Caco-2 (cell line): ENCODE results near the gene FCMR. TPM values are rescaled to one million over a fixed set of nuclear protein-coding genes. Genes with fewer than 3 reads are reported as not detected.
"Not testable (repeated sequence)": the region's sequence is repeated elsewhere in the genome, so short reads cannot be mapped to it uniquely, and the experiment has no call there.

Experiments used
- BruUV-seq: library from RNA; stranded (reverse); fragments of 400-500 nt; replicated peaks from 2 replicates; lab custom pipeline; 2021; lab: Mats Ljungman, UMichigan
- CTCF ChIA-PET: fragments of 300-600 bp; sonication (Branson Sonifier 250); formaldehyde crosslinking; loops from one replicate; lab custom pipeline; 2022; ENCODE audit warnings: antibody characterized with exemption; lab: Charles Lee
- POLR2A ChIA-PET: fragments of 300-600 bp; sonication (Branson Sonifier 250); formaldehyde crosslinking; loops from one replicate; lab custom pipeline; 2022; ENCODE audit warnings: antibody characterized with exemption; lab: Charles Lee
- DNase-seq, 2 experiments: peaks; one replicate each; pipeline versions ENCODE4 v3.0.0 to v3.0.0-alpha.2; 2020 to 2022
- H3K27me3 ChIP-seq: replicated peaks from 2 replicates; pipeline ENCODE4 v1.6.0; 2011; ENCODE audit warnings: low read length; ENCODE audit not compliant: control insufficient read depth, insufficient read depth
- H3K36me3 ChIP-seq: 2 replicates; pipeline ENCODE4 v1.5.1; 2011; ENCODE audit warnings: low read length; ENCODE audit not compliant: control insufficient read depth, insufficient read depth
- H3K4me1 ChIP-seq: fragments of 250-450 bp; sonication (Bioruptor Pico); 2 replicates; pipeline ENCODE4 v1.5.1; 2020; ENCODE audit warnings: mild to moderate bottlenecking
- H3K4me3 ChIP-seq: 2 replicates; pipeline ENCODE4 v1.5.1; 2011; ENCODE audit warnings: low read depth, mild to moderate bottlenecking, control low read depth, low read length
- H3K9me3 ChIP-seq: fragments of 250-450 bp; sonication (Bioruptor Pico); 2 replicates; pipeline ENCODE4 v1.5.1; 2020; ENCODE audit warnings: mild to moderate bottlenecking, moderate library complexity
- H3K27ac Mint-ChIP-seq: one replicate; pipeline ENCODE4 v1.8.0; 2022; ENCODE audit warnings: mixed read lengths; ENCODE audit not compliant: unreplicated experiment
- H3K27me3 Mint-ChIP-seq: one replicate; pipeline ENCODE4 v1.8.0; 2022; ENCODE audit warnings: mixed read lengths; ENCODE audit not compliant: insufficient read depth, unreplicated experiment
- H3K36me3 Mint-ChIP-seq: one replicate; pipeline ENCODE4 v1.8.0; 2022; ENCODE audit warnings: mild to moderate bottlenecking, mixed read lengths; ENCODE audit not compliant: insufficient read depth, unreplicated experiment
- H3K4me1 Mint-ChIP-seq: one replicate; pipeline ENCODE4 v1.8.0; 2022; ENCODE audit warnings: low read depth, mixed read lengths; ENCODE audit not compliant: unreplicated experiment
- H3K4me3 Mint-ChIP-seq: one replicate; pipeline ENCODE4 v1.8.0; 2022; ENCODE audit warnings: mild to moderate bottlenecking, moderate library complexity, mixed read lengths; ENCODE audit not compliant: unreplicated experiment
- H3K9me3 Mint-ChIP-seq: one replicate; pipeline ENCODE4 v1.8.0; 2022; ENCODE audit warnings: mixed read lengths; ENCODE audit not compliant: unreplicated experiment
- CTCF ChIP-seq, 2 experiments: fragments of 200-600 bp in 1 of 2; IDR thresholded peaks; 1 replicate in 1 of 2; 2 replicates in 1 of 2; pipeline versions ENCODE4 v1.5.1 to v1.8.0; 2011 to 2022; ENCODE audit warnings: antibody characterized with exemption in 1 of 2, control low read depth in 1 of 2, inconsistent platforms in 1 of 2, low read depth in 1 of 2, low read length in 1 of 2, mild to moderate bottlenecking in 1 of 2, moderate library complexity in 1 of 2; ENCODE audit not compliant: insufficient read depth in 1 of 2, severe bottlenecking in 1 of 2, unreplicated experiment in 1 of 2
- intact Hi-C: fragments of 100-400 bp; cut with micrococcal nuclease; formaldehyde crosslinking; loops from one replicate; pipeline ENCODE4 v1.10.0; 2022; ENCODE audit not compliant: unreplicated experiment
- total RNA-seq: library from RNA; stranded (reverse); gene quantifications from 2 replicates; pipeline ENCODE4 v1.2.3, GENCODE V29; 2022

The FCMR gene
- total RNA-seq, 1 experiment from 2014 or later = not detected

DNA sequence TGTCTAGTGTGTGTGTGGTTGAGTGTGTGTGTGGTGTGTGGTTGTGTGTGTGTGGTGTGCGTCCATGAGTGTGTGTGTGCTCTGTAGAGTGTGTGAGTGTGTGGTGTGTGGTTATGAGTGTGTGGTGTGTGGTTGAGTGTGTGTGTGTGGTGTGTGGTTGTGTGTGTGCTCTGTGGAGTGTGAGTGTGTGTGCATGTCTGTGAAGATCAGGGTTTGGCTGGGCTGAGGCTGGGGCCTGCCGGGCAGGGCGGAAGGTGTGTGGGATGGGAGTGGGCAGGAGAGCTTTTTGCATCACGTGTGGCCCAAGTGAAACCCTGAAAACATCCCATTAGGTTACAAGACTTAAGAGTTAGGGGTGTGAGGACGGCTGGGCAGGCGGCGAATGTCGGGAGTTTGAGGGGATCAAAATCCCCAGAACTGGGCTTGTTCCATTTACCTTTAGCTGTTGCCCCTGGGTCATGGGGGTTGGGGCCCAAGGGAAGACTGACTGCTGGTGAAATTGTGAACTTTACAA lies 2.9 kb upstream of the FCMR start:
- no peak overlapping the region for H3K27ac Mint-ChIP-seq
- Histone ChIP-seq H3K4me3 (no peak overlapping the region), H3K27me3 (no peaks in the 10 kb centered on the region), H3K9me3 (no peaks in the 10 kb centered on the region), H3K36me3 (no peaks in the 10 kb centered on the region), H3K4me1 (peaks cover 11% of the 10 kb centered on the region)
- intact Hi-C loops = loop anchor here (2.0 kb wide), 1 partner anchor 58 kb away; no protein-coding TSS in a partner anchor
- H3K9me3 Mint-ChIP-seq = no peaks in the 10 kb centered on the region
- ChIA-PET POLR2A (no interaction called here), CTCF (interaction anchor here (1.0 to 1.7 kb wide), 2 partner anchors 56 to 58 kb away, joined by 3 to 4 read pairs; no protein-coding TSS in a partner anchor)
- H3K4me3 Mint-ChIP-seq = no peak overlapping the region
- DNase-seq = no peak
- no peak for TF ChIP-seq CTCF (IDR thresholded peaks at IDR 0.05; ENCODE audit: insufficient read depth in 1 of 2, low read depth in 1 of 2, low read length in 1 of 2, severe bottlenecking in 1 of 2, unreplicated experiment in 1 of 2)
- no peaks in the 10 kb centered on the region for H3K36me3 Mint-ChIP-seq
- H3K4me1 Mint-ChIP-seq = no peaks in the 10 kb centered on the region
- H3K27me3 Mint-ChIP-seq = no peaks in the 10 kb centered on the region
- BruUV-seq = no TSS peak

GRCh38 chr1:206923961-206924557 lies 2.3 kb upstream of the FCMR start:
- H3K4me1 Mint-ChIP-seq, H3K27me3 ChIP-seq, H3K4me3 ChIP-seq, BruUV-seq, DNase-seq, POLR2A ChIA-PET, H3K36me3 Mint-ChIP-seq, H3K9me3 ChIP-seq, H3K36me3 ChIP-seq, H3K4me3 Mint-ChIP-seq, H3K27me3 Mint-ChIP-seq, H3K27ac Mint-ChIP-seq, H3K9me3 Mint-ChIP-seq, CTCF ChIA-PET: not testable (repeated sequence)
- intact Hi-C loops = loop anchor here (2.0 kb wide), 1 partner anchor 59 kb away; no protein-coding TSS in a partner anchor
- H3K4me1 ChIP-seq = peaks cover 11% of the 10 kb centered on the region

DNA sequence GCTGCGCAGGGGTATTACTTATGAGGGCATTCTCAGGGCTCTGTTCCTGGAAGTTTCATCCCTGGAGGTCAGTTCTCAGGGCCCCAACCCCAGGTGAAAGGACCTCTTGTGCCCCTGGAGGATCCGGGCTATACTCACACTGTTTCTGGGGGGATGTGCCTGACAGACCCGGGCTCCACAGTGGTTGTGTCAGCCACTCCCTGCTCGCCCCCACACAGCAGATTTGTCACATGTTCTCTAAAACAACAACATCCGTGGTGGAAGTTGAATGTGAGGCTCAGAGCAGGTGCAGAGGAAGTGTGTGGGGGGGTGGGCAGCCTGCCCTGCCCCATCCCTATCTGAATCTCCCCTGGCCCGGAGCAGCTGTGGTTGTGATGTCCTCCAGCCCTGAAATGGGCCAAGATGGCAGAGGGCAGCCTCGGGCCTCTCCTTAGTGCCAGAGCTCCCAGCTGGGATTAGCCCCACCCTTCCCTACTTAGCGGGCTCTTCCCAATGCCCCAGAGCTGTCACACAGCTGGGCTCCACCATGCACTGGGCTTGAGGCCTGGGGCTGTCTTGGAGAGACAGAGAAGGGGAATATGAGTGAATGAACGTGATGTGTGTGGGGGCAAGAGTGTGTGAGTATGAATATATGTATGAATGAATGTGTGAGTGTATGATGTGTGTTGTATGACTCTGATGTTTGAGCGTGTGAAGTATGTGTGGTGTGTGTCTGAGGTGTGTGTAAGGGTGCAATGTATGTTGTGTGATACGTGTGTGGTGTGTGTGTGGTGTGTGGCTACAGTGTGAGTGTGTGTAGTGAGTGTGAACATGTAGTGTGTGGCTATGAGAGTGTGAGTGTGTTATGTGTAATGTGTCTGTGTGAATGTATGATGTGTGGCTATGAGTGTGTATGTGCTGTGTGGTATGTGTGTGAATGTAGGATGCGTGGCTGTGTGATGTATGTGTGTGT lies 1.5 kb upstream of the FCMR start:
- Mint-ChIP-seq H3K4me1 (no peaks in the 10 kb centered on the region), H3K36me3 (no peaks in the 10 kb centered on the region), H3K27ac (no peak overlapping the region), H3K27me3 (no peaks in the 10 kb centered on the region), H3K4me3 (no peak overlapping the region), H3K9me3 (no peaks in the 10 kb centered on the region)
- ChIA-PET CTCF (no interaction called here), POLR2A (no interaction called here)
- no peak for DNase-seq
- peaks cover 11% of the 10 kb centered on the region for H3K4me1 ChIP-seq
- H3K4me3 ChIP-seq = no peak overlapping the region
- no peaks in the 10 kb centered on the region for H3K36me3 ChIP-seq
- no TSS peak for BruUV-seq
- no peak for TF ChIP-seq CTCF (IDR thresholded peaks at IDR 0.05; ENCODE audit: insufficient read depth in 1 of 2, low read depth in 1 of 2, low read length in 1 of 2, severe bottlenecking in 1 of 2, unreplicated experiment in 1 of 2)
- intact Hi-C loops = no loop called here
- H3K27me3 ChIP-seq = no peaks in the 10 kb centered on the region
- H3K9me3 ChIP-seq = no peaks in the 10 kb centered on the region
